HepG2 (cell line): ENCODE measurements around the gene MPST. TPM values are rescaled to one million over a fixed set of nuclear protein-coding genes. Genes with fewer than 3 reads are reported as not detected.
A peak's percentile ranks its signal among the peaks of the same experiment; 100 is the strongest.

Experiments
- CBX1 ChIP-seq: IDR thresholded peaks from one replicate; pipeline ENCODE4 v1.6.1; 2016; ENCODE audit warnings: antibody characterized with exemption, low read depth
- E2F1 ChIP-seq: sonication (generic); formaldehyde crosslinking; IDR thresholded peaks from 2 replicates; pipeline ENCODE4 v1.5.0; 2020; ENCODE audit warnings: missing genetic modification reagents
- GABPB1 ChIP-seq: IDR thresholded peaks from 2 replicates; pipeline ENCODE4 v1.6.1; 2016; ENCODE audit warnings: mild to moderate bottlenecking, missing genetic modification reagents, moderate library complexity, missing compliant biosample characterization
- GFI1 ChIP-seq: sonication (generic); formaldehyde crosslinking; IDR thresholded peaks from 2 replicates; pipeline ENCODE4 v1.5.0; 2020; ENCODE audit warnings: missing genetic modification reagents, mild to moderate bottlenecking, borderline replicate concordance
- HIVEP1 ChIP-seq: sonication (generic); formaldehyde crosslinking; IDR thresholded peaks from 2 replicates; pipeline ENCODE4 v1.4.0; 2020; ENCODE audit warnings: mild to moderate bottlenecking, missing genetic modification reagents
- HNF4G ChIP-seq, 2 experiments: sonication (generic) in 1 of 2; formaldehyde crosslinking in 1 of 2; IDR thresholded peaks; 2 replicates each; pipeline versions ENCODE4 v1.4.0 to v1.6.1; 2011 to 2020; ENCODE audit warnings: borderline replicate concordance in 2 of 2, low read depth in 2 of 2, mild to moderate bottlenecking in 2 of 2, low read length in 1 of 2, missing genetic modification reagents in 1 of 2, moderate library complexity in 1 of 2
- KAT7 ChIP-seq: IDR thresholded peaks from 2 replicates; pipeline ENCODE4 v1.6.1; 2018; ENCODE audit warnings: borderline replicate concordance, missing compliant biosample characterization
- MAZ ChIP-seq, 2 experiments: sonication (generic) in 1 of 2; formaldehyde crosslinking in 1 of 2; IDR thresholded peaks; 2 replicates each; pipeline versions ENCODE4 v1.5.0 to v1.6.1; 2012 to 2020; ENCODE audit warnings: low read depth in 2 of 2, mild to moderate bottlenecking in 2 of 2, borderline replicate concordance in 1 of 2, improper control_type of control experiment in 1 of 2, low read length in 1 of 2, missing genetic modification reagents in 1 of 2, moderate library complexity in 1 of 2
- MEF2D ChIP-seq: sonication (generic); formaldehyde crosslinking; IDR thresholded peaks from 2 replicates; pipeline ENCODE4 v1.5.1; 2020; ENCODE audit warnings: mild to moderate bottlenecking, missing genetic modification reagents
- NFE2 ChIP-seq: sonication (generic); formaldehyde crosslinking; IDR thresholded peaks from 2 replicates; pipeline ENCODE4 v1.4.0; 2020; ENCODE audit warnings: missing genetic modification reagents
- RXRA ChIP-seq: sonication (generic); formaldehyde crosslinking; IDR thresholded peaks from 2 replicates; pipeline ENCODE4 v1.5.1; 2020; ENCODE audit warnings: missing genetic modification reagents
- SKIL ChIP-seq: sonication (generic); formaldehyde crosslinking; IDR thresholded peaks from 2 replicates; pipeline ENCODE4 v1.8.0; 2022; ENCODE audit warnings: missing genetic modification reagents, mild to moderate bottlenecking, moderate library complexity, borderline replicate concordance
- SMAD1 ChIP-seq: sonication (generic); formaldehyde crosslinking; IDR thresholded peaks from 2 replicates; pipeline ENCODE4 v1.4.0; 2020; ENCODE audit warnings: missing genetic modification reagents, low read depth, mild to moderate bottlenecking, borderline replicate concordance
- SP1 ChIP-seq, 2 experiments: fragments of 450-650 bp in 1 of 2; sonication (generic) in 1 of 2; formaldehyde crosslinking in 1 of 2; IDR thresholded peaks; 2 replicates each; pipeline versions ENCODE4 v1.4.0 to v1.6.1; 2016 to 2020; ENCODE audit warnings: missing genetic modification reagents in 1 of 2
- ZNF253 ChIP-seq: sonication (generic); formaldehyde crosslinking; IDR thresholded peaks from 2 replicates; pipeline ENCODE4 v1.8.0; 2022; ENCODE audit warnings: mild to moderate bottlenecking, missing genetic modification reagents, borderline replicate concordance
- ZNF383 ChIP-seq: sonication (generic); formaldehyde crosslinking; IDR thresholded peaks from 2 replicates; pipeline ENCODE4 v1.4.0; 2020; ENCODE audit warnings: missing genetic modification reagents, mild to moderate bottlenecking, borderline replicate concordance
- ZNF501 ChIP-seq: sonication (generic); formaldehyde crosslinking; IDR thresholded peaks from 2 replicates; pipeline ENCODE4 v1.5.1; 2020; ENCODE audit warnings: mild to moderate bottlenecking, moderate library complexity, missing genetic modification reagents
- ZNF550 ChIP-seq: sonication (generic); formaldehyde crosslinking; IDR thresholded peaks from 2 replicates; pipeline ENCODE4 v1.4.0; 2020; ENCODE audit warnings: mild to moderate bottlenecking, missing genetic modification reagents, borderline replicate concordance
- ZNF607 ChIP-seq: sonication (generic); formaldehyde crosslinking; IDR thresholded peaks from 2 replicates; pipeline ENCODE4 v1.5.1; 2020; ENCODE audit warnings: missing genetic modification reagents, mild to moderate bottlenecking, borderline replicate concordance
- ZNF740 ChIP-seq: sonication (generic); formaldehyde crosslinking; IDR thresholded peaks from 2 replicates; pipeline ENCODE4 v1.4.0; 2020; ENCODE audit warnings: missing genetic modification reagents
- ZNF768 ChIP-seq: sonication (generic); formaldehyde crosslinking; IDR thresholded peaks from 2 replicates; pipeline ENCODE4 v1.4.0; 2020; ENCODE audit warnings: missing genetic modification reagents
- ZNF775 ChIP-seq: sonication (generic); formaldehyde crosslinking; IDR thresholded peaks from 2 replicates; pipeline ENCODE4 v1.4.0; 2020; ENCODE audit warnings: missing genetic modification reagents, mild to moderate bottlenecking, moderate library complexity, borderline replicate concordance
- ZSCAN22 ChIP-seq: sonication (generic); formaldehyde crosslinking; IDR thresholded peaks from 2 replicates; pipeline ENCODE4 v1.4.0; 2020; ENCODE audit warnings: mild to moderate bottlenecking, missing genetic modification reagents
- polyA plus RNA-seq, 8 experiments: library from polyadenylated mRNA; depleted of rRNA in 3 of 8; stranded (reverse) in 7 of 8; unstranded in 1 of 8; fragments of >200 nt; fragmentation: Illumina TruSeq in 4 of 8; extraction: Trizol in 4 of 8; gene quantifications; 2 replicates each; pipeline versions ENCODE4 v1.2.1 to v1.2.3, GENCODE V29; 2011 to 2016; ENCODE audit warnings: low read depth in 4 of 8, missing spikeins in 1 of 8, mixed read lengths in 1 of 8; ENCODE audit not compliant: insufficient read depth in 1 of 8
- total RNA-seq, 5 experiments: library from RNA; depleted of rRNA; stranded (reverse); fragments of >200 nt; fragmentation: Illumina TruSeq; extraction: Trizol; gene quantifications; 2 replicates each; pipeline ENCODE4 v1.2.3, GENCODE V29; 2016; ENCODE audit warnings: low read depth in 1 of 5

Gene MPST
- total and polyA plus RNA-seq, 2 of the 13 experiments (the other 11 are each of a cell fraction or from before 2014, with no cell fraction given) = 133 to 141 TPM

GRCh38 chr22:37043828-37044538 is 24.4 kb downstream of the MPST start (continued):
- no peak; the same call in 1 of the 2 replicates for TF ChIP-seq ZNF775 (CRISPR knock-in tag)
- 0 out of 2 replicates have a peak, but pooled peaks have one; percentile 21 for TF ChIP-seq ZSCAN22 (CRISPR knock-in tag)
- TF ChIP-seq GFI1 (CRISPR knock-in tag) = no peak
- peak; percentile 62; the same call in 1 of the 2 replicates for TF ChIP-seq ZNF768 (CRISPR knock-in tag)
- TF ChIP-seq ZNF740 (CRISPR knock-in tag) = no peak
- TF ChIP-seq MAZ (IDR thresholded peaks at IDR 0.05; ENCODE audit: borderline replicate concordance, low read depth, low read length) = peak; percentile 47; the same call in 1 of the 2 replicates
- no peak for TF ChIP-seq MAZ (CRISPR knock-in tag; IDR thresholded peaks at IDR 0.05; ENCODE audit: low read depth)
- peak; percentile 82 for TF ChIP-seq HNF4G (IDR thresholded peaks at IDR 0.05; ENCODE audit: borderline replicate concordance, low read depth, low read length)
- TF ChIP-seq HNF4G (CRISPR knock-in tag; IDR thresholded peaks at IDR 0.05; ENCODE audit: borderline replicate concordance, low read depth) = peak; percentile 86
- peak; percentile 56; the same call in 1 of the 2 replicates for TF ChIP-seq SKIL (CRISPR knock-in tag)
- peak; percentile 46; the same call in 1 of the 2 replicates for TF ChIP-seq ZNF607 (CRISPR knock-in tag)
- TF ChIP-seq ZNF550 (CRISPR knock-in tag) = peak; percentile 58; the same call in 1 of the 2 replicates
- no peak for TF ChIP-seq ZNF383 (CRISPR knock-in tag)
- peak; percentile 54; the same call in 1 of the 2 replicates for TF ChIP-seq RXRA
- TF ChIP-seq ZNF501 (CRISPR knock-in tag) = peak; percentile 52
- TF ChIP-seq KAT7 (CRISPR knock-in tag) = no peak
- TF ChIP-seq SP1 (IDR thresholded peaks at IDR 0.05) = no peak
- TF ChIP-seq SP1 (CRISPR knock-in tag; IDR thresholded peaks at IDR 0.05) = no peak; the same call in 1 of the 2 replicates
- TF ChIP-seq MEF2D = peak; percentile 79; the same call in 1 of the 2 replicates
- TF ChIP-seq E2F1 (CRISPR knock-in tag) = peak; percentile 63; the same call in 1 of the 2 replicates
- peak; percentile 41; the same call in 1 of the 2 replicates for TF ChIP-seq HIVEP1 (CRISPR knock-in tag)
- no peak for TF ChIP-seq NFE2
- 0 out of 2 replicates have a peak, but pooled peaks have one; percentile 65 for TF ChIP-seq ZNF253
- TF ChIP-seq SMAD1 (CRISPR knock-in tag) = peak; percentile 43; the same call in 1 of the 2 replicates
- peak; percentile 43 for TF ChIP-seq CBX1
- peak; percentile 65 for TF ChIP-seq GABPB1 (CRISPR knock-in tag)
